Loucy (cell line): ENCODE measurements around the gene SARNP.

Experiments used
- H2AFZ ChIP-seq: fragments of 200-600 bp; sonication (generic); 2 replicates; pipeline ENCODE4 v1.6.0; 2016; ENCODE audit warnings: antibody characterized with exemption, mild to moderate bottlenecking, low read length, moderate library complexity
- H3F3A ChIP-seq: fragments of 200-600 bp; 2 replicates; pipeline ENCODE4 v1.6.0; 2016; ENCODE audit warnings: antibody characterized with exemption, low read depth, mild to moderate bottlenecking
- H3K27me3 ChIP-seq: fragments of 200-600 bp; sonication (generic); 2 replicates; pipeline ENCODE4 v1.6.1; 2014; ENCODE audit warnings: low read length, mild to moderate bottlenecking; ENCODE audit not compliant: insufficient read depth, poor library complexity, severe bottlenecking
- H3K36me3 ChIP-seq: fragments of 200-600 bp; sonication (generic); 2 replicates; pipeline ENCODE4 v1.6.1; 2016; ENCODE audit warnings: low read length; ENCODE audit not compliant: insufficient read depth
- H3K4me1 ChIP-seq: fragments of 200-600 bp; sonication (generic); 2 replicates; pipeline ENCODE4 v1.5.1; 2014; ENCODE audit warnings: low read length, mild to moderate bottlenecking; ENCODE audit not compliant: insufficient read depth, poor library complexity, severe bottlenecking
- H3K4me2 ChIP-seq: fragments of 200-600 bp; sonication (generic); 2 replicates; pipeline ENCODE4 v1.6.0; 2014; ENCODE audit warnings: antibody characterized with exemption, low read length, low read depth, mild to moderate bottlenecking; ENCODE audit not compliant: poor library complexity, severe bottlenecking
- H3K4me3 ChIP-seq: fragments of 200-600 bp; sonication (generic); 2 replicates; pipeline ENCODE4 v1.5.1; 2014; ENCODE audit warnings: low read length, mild to moderate bottlenecking, mixed read lengths; ENCODE audit not compliant: poor library complexity, severe bottlenecking
- H3K79me2 ChIP-seq: fragments of 200-600 bp; sonication (generic); 2 replicates; pipeline ENCODE4 v1.6.1; 2014; ENCODE audit warnings: low read length; ENCODE audit not compliant: insufficient read depth
- H3K9ac ChIP-seq: fragments of 200-600 bp; sonication (generic); 2 replicates; pipeline ENCODE4 v1.6.0; 2014; ENCODE audit warnings: mild to moderate bottlenecking, low read depth, low read length, moderate library complexity; ENCODE audit not compliant: poor library complexity, severe bottlenecking
- H3K9me2 ChIP-seq: fragments of 200-600 bp; sonication (generic); replicated peaks from 2 replicates; pipeline ENCODE4 v1.6.1; 2016; ENCODE audit warnings: low read depth, low read length, mixed read lengths
- H3K9me3 ChIP-seq: fragments of 200-600 bp; sonication (generic); 2 replicates; pipeline ENCODE4 v1.6.1; 2014; ENCODE audit warnings: mild to moderate bottlenecking, antibody characterized with exemption, low read length, low read depth; ENCODE audit not compliant: insufficient read depth
- H4K20me1 ChIP-seq: fragments of 200-600 bp; sonication (generic); 2 replicates; pipeline ENCODE4 v1.6.0; 2014; ENCODE audit warnings: antibody characterized with exemption, low read length, mild to moderate bottlenecking; ENCODE audit not compliant: insufficient read depth, poor library complexity, severe bottlenecking
- CTCF ChIP-seq: fragments of 200-600 bp; sonication (generic); conservative IDR thresholded peaks from 2 replicates; pipeline ENCODE4 v1.5.1; 2014; ENCODE audit warnings: mild to moderate bottlenecking, antibody characterized with exemption, low read length
- EZH2phosphoT487 ChIP-seq: fragments of 200-600 bp; IDR thresholded peaks from 2 replicates; pipeline ENCODE4 v1.6.1; 2018; ENCODE audit warnings: antibody characterized with exemption, mild to moderate bottlenecking, moderate library complexity, borderline replicate concordance

SARNP gene

GRCh38 chr12:55862286-55862685 is 44.8 kb upstream of the SARNP start:
- Histone ChIP-seq H4K20me1 (no peaks in the 10 kb centered on the region), H3K27me3 (no peaks in the 10 kb centered on the region), H3F3A (no peaks in the 10 kb centered on the region), H3K9ac (no peak overlapping the region), H3K4me3 (no peak overlapping the region), H3K79me2 (no peaks in the 10 kb centered on the region), H3K9me2 (no peaks in the 10 kb centered on the region), H3K4me2 (no peak overlapping the region), H3K4me1 (no peaks in the 10 kb centered on the region), H3K9me3 (peaks cover 2% of the 10 kb centered on the region; the same call in 1 of the 2 replicates), H3K36me3 (no peaks in the 10 kb centered on the region), H2AFZ (no peak overlapping the region)
- no peak for TF ChIP-seq EZH2phosphoT487
- TF ChIP-seq CTCF = no peak

- no peaks in the 10 kb centered on the region for H3K4me1 ChIP-seq
- no peaks in the 10 kb centered on the region for H3F3A ChIP-seq
- no peaks in the 10 kb centered on the region for H4K20me1 ChIP-seq
- no peaks in the 10 kb centered on the region for H3K79me2 ChIP-seq
- H3K27me3 ChIP-seq = no peaks in the 10 kb centered on the region
- no peak for TF ChIP-seq CTCF
- TF ChIP-seq EZH2phosphoT487 = no peak
- peaks cover 2% of the 10 kb centered on the region; the same call in 1 of the 2 replicates for H3K9me3 ChIP-seq
- no peak overlapping the region for H3K9ac ChIP-seq
- H2AFZ ChIP-seq = no peak overlapping the region
- no peaks in the 10 kb centered on the region for H3K36me3 ChIP-seq
- H3K4me2 ChIP-seq = no peak overlapping the region
- H3K4me3 ChIP-seq = no peak overlapping the region
- no peaks in the 10 kb centered on the region for H3K9me2 ChIP-seq
These were observed 44.3 kb upstream of the SARNP start for GRCh38 chr12:55861871-55862270.

- no peak for TF ChIP-seq CTCF
- TF ChIP-seq EZH2phosphoT487 = no peak
- peaks cover 2% of the 10 kb centered on the region; the same call in 1 of the 2 replicates for H3K9me3 ChIP-seq
- H3K36me3 ChIP-seq = no peaks in the 10 kb centered on the region
- H3K4me2 ChIP-seq = no peak overlapping the region
- no peak overlapping the region for H3K9ac ChIP-seq
- no peaks in the 10 kb centered on the region for H3K9me2 ChIP-seq
- no peaks in the 10 kb centered on the region for H3F3A ChIP-seq
- no peaks in the 10 kb centered on the region for H3K27me3 ChIP-seq
- no peaks in the 10 kb centered on the region for H3K79me2 ChIP-seq
- no peak overlapping the region for H3K4me3 ChIP-seq
- H3K4me1 ChIP-seq = no peaks in the 10 kb centered on the region
- H2AFZ ChIP-seq = no peak overlapping the region
- no peaks in the 10 kb centered on the region for H4K20me1 ChIP-seq
These were observed 43.9 kb upstream of the SARNP start for GRCh38 chr12:55861396-55861795.
